HL-60 (cell line): ENCODE data around the gene SEH1L.

Experiments
- CTCF ChIP-seq: IDR thresholded peaks from one replicate; pipeline ENCODE4 v1.5.1; 2011; ENCODE audit warnings: low read length, control low read depth, inconsistent platforms; ENCODE audit not compliant: insufficient read depth
- GABPA ChIP-seq: IDR thresholded peaks from 2 replicates; pipeline ENCODE4 v1.6.1; 2012; ENCODE audit warnings: low read depth
- SPI1 ChIP-seq: IDR thresholded peaks from 2 replicates; pipeline ENCODE4 v1.6.1; 2012; ENCODE audit warnings: low read depth, mild to moderate bottlenecking, borderline replicate concordance
- TF ChIP-seq, protein P1 (sequence below): IDR thresholded peaks from 2 replicates; pipeline ENCODE4 v1.6.1; 2012; ENCODE audit warnings: low read depth; ENCODE audit not compliant: insufficient replicate concordance

DNA sequence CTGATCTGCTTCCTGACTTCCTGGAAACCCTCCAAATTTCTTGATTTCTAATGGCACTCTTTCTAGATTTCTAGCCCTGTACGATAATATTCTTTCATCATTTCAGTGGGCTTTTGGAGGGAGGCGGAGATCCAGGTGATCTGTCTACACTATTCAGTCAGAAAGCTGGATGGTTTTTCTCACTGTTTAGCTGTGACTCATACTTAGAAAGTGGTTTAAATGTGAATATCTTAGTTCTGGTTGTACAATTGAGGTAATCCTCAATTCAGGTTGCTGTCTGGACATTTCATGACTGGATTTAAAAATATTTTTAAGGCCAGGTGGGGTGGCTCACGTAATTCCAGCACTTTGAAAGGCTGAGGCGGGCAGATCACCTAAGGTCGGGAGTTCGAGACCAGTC is 20.8 kb downstream of the SEH1L start:
- TF ChIP-seq CTCF (no peak), SPI1 (no peak), GABPA (no peak)
- TF ChIP-seq, protein P1, sequence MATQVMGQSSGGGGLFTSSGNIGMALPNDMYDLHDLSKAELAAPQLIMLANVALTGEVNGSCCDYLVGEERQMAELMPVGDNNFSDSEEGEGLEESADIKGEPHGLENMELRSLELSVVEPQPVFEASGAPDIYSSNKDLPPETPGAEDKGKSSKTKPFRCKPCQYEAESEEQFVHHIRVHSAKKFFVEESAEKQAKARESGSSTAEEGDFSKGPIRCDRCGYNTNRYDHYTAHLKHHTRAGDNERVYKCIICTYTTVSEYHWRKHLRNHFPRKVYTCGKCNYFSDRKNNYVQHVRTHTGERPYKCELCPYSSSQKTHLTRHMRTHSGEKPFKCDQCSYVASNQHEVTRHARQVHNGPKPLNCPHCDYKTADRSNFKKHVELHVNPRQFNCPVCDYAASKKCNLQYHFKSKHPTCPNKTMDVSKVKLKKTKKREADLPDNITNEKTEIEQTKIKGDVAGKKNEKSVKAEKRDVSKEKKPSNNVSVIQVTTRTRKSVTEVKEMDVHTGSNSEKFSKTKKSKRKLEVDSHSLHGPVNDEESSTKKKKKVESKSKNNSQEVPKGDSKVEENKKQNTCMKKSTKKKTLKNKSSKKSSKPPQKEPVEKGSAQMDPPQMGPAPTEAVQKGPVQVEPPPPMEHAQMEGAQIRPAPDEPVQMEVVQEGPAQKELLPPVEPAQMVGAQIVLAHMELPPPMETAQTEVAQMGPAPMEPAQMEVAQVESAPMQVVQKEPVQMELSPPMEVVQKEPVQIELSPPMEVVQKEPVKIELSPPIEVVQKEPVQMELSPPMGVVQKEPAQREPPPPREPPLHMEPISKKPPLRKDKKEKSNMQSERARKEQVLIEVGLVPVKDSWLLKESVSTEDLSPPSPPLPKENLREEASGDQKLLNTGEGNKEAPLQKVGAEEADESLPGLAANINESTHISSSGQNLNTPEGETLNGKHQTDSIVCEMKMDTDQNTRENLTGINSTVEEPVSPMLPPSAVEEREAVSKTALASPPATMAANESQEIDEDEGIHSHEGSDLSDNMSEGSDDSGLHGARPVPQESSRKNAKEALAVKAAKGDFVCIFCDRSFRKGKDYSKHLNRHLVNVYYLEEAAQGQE, result no peak
